ENCODE measurements around the gene CEP76.

The CEP76 gene, protein sequence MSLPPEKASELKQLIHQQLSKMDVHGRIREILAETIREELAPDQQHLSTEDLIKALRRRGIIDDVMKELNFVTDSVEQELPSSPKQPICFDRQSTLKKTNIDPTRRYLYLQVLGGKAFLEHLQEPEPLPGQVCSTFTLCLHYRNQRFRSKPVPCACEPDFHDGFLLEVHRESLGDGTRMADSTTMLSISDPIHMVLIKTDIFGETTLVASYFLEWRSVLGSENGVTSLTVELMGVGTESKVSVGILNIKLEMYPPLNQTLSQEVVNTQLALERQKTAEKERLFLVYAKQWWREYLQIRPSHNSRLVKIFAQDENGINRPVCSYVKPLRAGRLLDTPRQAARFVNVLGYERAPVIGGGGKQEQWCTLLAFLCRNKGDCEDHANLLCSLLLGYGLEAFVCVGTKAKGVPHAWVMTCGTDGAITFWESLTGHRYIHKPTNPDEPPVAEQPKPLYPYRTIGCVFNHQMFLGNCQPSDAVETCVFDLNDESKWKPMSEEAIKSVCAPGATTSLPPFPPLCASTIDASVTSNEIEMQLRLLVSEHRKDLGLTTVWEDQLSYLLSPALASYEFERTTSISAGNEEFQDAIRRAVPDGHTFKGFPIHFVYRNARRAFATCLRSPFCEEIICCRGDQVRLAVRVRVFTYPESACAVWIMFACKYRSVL

GRCh38 chr18:12702221-12703095 lies at the start of gene CEP76, which contains the start of gene PSMG2:
TSS of gene CEP76 (minus strand) at chr18:12702723. CDS start at chr18:12702548, 175 bp downstream.
TSS of gene PSMG2 (plus strand) at chr18:12703042. CDS start at chr18:12703108, 66 bp downstream.
- peak; percentile 92 for DNase-seq

DNA sequence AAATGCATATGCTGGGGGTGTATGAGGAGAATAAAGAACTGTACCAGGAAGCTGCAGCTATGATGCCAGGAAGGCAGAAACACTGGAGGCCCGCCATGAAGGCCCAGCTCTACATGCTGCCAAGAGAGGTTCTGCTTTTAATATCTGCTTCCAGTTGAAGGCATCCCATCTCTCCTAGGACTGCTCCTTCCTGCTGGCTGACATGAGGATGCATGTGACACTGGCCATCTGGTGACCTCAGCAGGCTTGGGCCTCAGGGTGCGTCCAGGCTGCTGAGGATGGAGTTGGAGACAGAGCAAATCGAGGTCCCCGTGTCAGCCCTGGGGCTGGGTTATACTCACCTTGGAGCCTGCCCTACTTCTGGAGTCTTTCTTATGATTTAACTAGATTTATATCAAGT lies 49.4 kb upstream of the CEP76 start:
- DNase-seq = no peak

- no peak for DNase-seq
Measured at GRCh38 chr18:12751503-12751884, 49.0 kb upstream of the CEP76 start.

GRCh38 chr18:12750715-12751502 lies 48.4 kb upstream of the CEP76 start:
- DNase-seq = no peak

GRCh38 chr18:12750076-12750714 lies 47.7 kb upstream of the CEP76 start:
- DNase-seq = peak; percentile 38

DNA sequence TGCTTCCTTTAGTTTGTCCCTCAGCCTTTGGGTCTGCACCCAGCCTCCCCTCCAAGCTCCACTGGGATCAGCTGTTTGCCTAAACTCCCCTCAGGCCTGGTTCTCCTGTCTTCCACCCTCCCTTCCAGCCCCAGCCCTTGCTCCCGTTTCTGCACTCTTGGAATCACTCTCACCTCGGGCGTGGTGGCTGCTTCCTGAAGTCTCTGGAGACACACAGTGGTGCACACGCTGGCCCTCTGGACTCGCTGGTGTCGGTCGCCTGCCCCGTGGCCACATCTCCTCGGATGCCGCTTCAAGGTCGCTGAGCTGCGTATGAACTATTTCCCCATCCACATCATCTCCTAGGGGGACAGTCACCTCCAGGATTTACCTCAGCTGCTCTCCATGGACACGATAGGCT lies 46.6 kb upstream of the CEP76 start:
- DNase-seq = no peak

DNA sequence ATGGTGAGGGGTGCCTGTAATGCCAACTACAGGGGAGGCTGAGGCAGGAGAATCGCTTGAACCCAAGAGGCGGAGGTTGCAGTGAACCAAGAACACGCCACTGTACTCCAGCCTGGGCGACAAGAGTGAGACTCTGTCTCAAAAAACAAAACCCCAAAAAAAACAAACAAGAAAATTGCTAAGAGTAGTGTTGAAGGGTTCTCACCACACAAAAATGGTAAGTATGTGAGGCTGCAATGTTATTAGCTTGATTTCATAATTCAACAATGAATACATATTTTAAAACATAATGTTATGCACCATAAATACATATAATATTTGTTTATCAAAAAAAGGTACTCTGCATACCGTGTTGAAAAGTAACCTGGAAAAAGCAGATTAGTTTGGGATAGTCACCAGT lies 46.1 kb upstream of the CEP76 start:
- DNase-seq = no peak

DNA sequence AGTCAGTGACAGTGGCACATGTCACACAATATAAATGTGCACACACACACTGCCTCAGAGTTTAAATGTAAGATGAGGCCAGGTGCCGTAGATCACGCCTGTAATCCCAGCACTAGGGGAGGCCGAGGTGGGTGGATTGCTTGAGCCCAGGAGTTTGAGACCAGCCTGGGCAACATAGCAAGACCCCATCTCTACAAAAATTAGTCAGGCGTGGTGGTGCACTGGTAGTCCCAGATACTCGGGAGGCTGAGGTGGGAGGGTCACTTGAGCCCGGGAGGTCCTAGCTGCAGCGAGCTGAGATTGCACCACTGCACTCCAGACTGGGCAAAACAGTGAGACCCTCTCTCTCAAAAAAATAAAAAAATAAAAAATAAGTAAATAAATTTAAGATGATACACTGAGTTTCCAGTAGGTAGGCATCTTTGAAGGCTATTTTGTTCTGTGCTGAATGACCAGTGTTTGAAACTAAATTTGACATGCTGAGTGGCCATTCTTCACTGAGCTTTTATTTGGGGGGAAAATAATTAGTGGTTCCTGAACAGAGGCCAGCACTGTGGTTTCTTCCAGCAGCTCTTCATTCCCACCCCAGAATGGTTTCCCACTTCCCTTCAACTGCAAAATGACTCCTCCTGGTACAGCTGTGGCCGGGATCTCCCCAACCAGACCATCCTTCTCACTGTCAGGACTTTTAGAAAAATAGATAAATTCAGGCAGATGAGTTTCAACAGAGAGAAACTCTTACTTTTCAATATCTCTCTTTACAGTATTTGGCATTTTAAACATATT lies 45.2 kb upstream of the CEP76 start:
- DNase-seq = no peak

DNA sequence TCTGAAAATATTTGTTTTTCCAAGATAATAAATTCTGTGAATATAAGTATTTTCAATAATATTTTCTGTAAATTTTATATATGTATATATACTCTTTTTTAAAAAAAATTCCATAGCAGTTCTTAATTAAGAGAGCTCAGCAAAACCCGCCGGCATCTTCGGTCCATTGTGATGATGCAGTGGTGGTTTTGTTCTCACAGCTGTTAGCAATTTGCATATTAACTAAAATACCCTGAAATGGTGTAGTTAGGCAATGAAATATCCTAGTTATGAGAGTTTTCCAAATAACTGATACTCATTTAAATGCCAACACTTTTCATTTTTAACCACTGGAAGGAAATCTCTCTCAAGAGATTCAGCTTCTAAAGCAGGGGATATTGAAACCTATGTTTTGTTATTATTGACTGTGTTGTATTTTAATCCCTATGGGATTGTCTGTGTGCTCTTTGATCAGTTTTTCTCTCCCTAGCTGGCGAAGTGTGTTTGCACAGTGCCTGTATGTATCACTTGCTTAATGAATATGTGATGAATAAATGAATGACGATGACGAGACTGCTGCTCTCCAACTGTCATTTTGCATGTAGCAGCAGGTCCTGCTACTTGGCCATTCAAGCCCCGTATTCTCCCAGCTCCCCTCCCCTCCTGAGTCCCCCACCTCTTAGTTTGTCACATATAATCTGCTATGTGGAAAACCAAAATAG lies 42.7 kb upstream of the CEP76 start:
- DNase-seq = no peak

DNA sequence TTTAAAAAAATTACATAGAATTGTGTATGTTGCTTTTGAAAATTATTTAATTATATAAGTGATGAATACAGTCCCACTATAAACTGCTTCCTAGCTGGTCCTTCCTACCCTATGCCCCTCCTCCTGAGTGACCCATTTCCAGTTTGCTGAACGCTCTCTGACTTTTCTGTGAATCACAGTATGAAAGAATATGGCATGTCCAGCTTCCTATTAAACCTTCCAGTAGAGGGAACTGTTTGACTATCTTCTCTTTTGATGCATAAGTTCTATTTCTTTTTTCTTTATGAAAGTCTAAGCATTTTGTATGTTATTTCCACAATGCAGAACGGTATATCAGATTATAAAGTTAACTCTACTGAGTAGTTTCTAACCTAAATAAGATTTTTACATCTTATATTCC lies 41.6 kb upstream of the CEP76 start:
- peak; percentile 37 for DNase-seq

GRCh38 chr18:12742453-12742852 lies 39.9 kb upstream of the CEP76 start:
- DNase-seq = no peak

GRCh38 chr18:12741351-12741750 lies 38.8 kb upstream of the CEP76 start:
- DNase-seq = no peak

- no peak for DNase-seq
Measured at GRCh38 chr18:12737243-12737902, 34.9 kb upstream of the CEP76 start.

DNA sequence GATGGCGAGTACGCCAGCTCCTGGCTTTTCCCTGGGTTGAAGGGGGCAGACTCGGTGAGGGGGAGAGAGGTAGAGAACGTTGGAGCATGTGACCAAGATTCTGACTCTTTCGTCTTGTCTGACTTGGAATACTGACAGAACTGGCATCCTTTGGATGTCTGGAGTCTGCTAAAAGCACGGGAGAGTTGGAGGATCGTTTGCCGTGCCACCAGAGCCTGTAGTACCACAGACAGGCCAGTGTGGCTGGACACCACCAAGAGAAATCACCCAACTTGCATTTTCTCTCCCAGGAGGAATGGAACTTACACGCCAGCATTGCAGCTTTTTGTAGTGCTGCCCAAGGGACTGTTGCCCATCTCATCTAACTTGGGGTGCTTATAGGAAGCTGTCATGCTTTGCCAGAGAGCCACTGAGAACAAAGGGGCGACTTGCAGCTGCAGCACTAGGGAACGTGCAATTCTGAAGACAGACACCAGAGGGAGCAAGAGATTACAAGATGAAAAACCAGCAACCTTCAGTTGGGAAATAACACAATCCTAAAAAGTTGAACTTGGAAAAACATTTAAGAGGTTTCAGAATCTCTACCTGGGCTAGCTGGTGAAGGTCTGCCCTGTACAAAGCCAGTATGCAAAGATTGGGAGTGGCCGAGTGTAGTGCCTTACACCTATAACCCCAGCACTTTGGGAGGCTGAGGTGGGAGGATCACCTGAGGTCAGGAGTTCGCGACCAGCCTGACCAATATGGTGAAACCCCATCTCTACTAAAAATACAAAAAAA lies 24.4 kb upstream of the CEP76 start:
- peak; percentile 75 for DNase-seq

DNA sequence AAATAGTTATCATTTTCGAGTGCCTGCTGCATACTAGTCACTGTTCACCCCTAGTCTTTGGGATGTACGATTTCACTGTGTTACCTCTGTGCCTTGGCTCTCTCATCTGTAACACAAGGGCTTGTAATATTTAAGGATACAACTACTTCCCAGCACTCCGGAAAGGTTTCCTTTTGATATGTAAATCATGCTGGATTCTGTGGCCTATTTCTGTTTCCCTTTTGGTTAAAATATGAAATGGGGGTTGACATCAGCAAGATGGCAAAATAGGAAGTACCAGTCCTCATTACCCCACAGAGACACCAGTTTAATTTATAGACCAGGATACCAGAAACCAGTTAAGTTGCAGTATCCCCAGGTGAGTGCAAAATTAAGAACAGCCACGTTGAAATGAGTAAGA lies 23.8 kb upstream of the CEP76 start:
- DNase-seq = no peak

DNA sequence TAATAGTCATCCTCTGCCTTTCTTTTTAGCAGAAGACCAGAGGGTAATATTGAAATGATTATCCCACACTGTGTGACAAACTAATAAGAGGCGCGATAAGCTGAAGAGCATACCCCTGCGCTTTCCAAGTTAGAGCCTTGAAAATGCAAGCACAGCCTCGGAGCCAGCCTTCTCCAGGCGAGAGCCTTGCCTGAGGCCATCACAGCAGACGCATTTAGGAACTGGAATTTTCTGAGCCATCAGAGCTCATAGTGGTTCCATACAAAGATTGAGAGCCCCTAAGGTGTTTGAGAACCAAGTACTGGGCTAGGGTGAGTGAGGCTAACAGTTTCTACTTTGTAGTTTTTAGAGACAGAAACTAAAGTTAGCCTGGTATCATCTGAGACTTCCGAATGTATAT lies 20.2 kb upstream of the CEP76 start:
- no peak for DNase-seq

- DNase-seq = peak; percentile 22
Measured at GRCh38 chr18:12721495-12722275, 19.2 kb upstream of the CEP76 start.

DNA sequence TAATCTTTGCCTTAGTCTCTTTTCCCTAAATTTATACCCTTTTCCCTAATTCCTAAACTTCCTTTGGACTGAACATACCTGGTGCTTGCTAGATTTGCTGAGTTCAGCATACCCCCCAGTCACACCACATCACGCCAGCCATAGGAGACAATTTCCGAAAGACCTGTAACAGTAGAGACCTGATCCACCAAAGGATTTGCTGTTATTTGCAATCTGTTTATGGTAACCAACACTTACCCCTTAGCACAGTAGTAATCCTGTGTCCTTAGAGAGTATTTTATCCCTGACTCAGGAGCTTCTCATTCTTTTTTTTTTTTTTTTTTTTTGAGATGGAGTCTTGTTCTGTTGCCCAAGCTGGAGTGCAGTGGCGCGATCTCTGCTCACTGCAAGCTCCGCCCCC lies 8.9 kb upstream of the CEP76 start:
- DNase-seq = no peak

Measured in activated CD4-positive, alpha-beta T cell treated with anti-CD3 and anti-CD28 coated beads, Interleukin-2, Interleukin-6, amounts not matched to agents 100 ng/mL and 50 ng/mL, durations not matched to agents 16 hours and 8 hours (primary cell).